Osteocyte (in vitro differentiated cells): Measurements from ENCODE around the gene NPLOC4. TPM values are rescaled to one million over a fixed set of nuclear protein-coding genes. Genes with fewer than 3 reads are reported as not detected.

ENCODE experiments used
- DNase-seq: peaks from one replicate; pipeline ENCODE4 v3.0.0; 2021; ENCODE audit warnings: mixed read lengths; ENCODE audit not compliant: unreplicated experiment; ENCODE audit errors: extremely low spot score
- H3K27ac Mint-ChIP-seq: one replicate; pipeline ENCODE4 v1.8.0; 2021; ENCODE audit warnings: mild to moderate bottlenecking, mixed read lengths; ENCODE audit not compliant: unreplicated experiment
- H3K27me3 Mint-ChIP-seq: one replicate; pipeline ENCODE4 v1.8.0; 2021; ENCODE audit warnings: mixed read lengths; ENCODE audit not compliant: unreplicated experiment
- H3K36me3 Mint-ChIP-seq: one replicate; pipeline ENCODE4 v1.8.0; 2021; ENCODE audit warnings: mixed read lengths; ENCODE audit not compliant: unreplicated experiment
- H3K4me1 Mint-ChIP-seq: one replicate; pipeline ENCODE4 v1.8.0; 2021; ENCODE audit warnings: mixed read lengths; ENCODE audit not compliant: unreplicated experiment
- H3K4me3 Mint-ChIP-seq: one replicate; pipeline ENCODE4 v1.8.0; 2021; ENCODE audit warnings: mild to moderate bottlenecking, moderate library complexity, mixed read lengths; ENCODE audit not compliant: unreplicated experiment
- H3K9me3 Mint-ChIP-seq: one replicate; pipeline ENCODE4 v1.8.0; 2021; ENCODE audit warnings: mixed read lengths; ENCODE audit not compliant: unreplicated experiment
- CTCF ChIP-seq: fragments of 200-600 bp; sonication (generic); IDR thresholded peaks from 2 replicates; pipeline ENCODE4 v1.5.0; 2021; ENCODE audit warnings: antibody characterized with exemption, mild to moderate bottlenecking, moderate library complexity
- total RNA-seq: library from RNA; stranded (reverse); gene quantifications from 2 replicates; pipeline ENCODE4 v1.2.1, GENCODE V29; 2021

The NPLOC4 gene
- total RNA-seq, 1 donor from 2014 or later, result 99.7 TPM

GRCh38 chr17:81553018-81553615 lies 83.8 kb downstream of the NPLOC4 start:
- TF ChIP-seq CTCF, result peak; percentile 27
- Mint-ChIP-seq H3K4me3 (peak overlapping the region; percentile 84), H3K27me3 (no peaks in the 10 kb centered on the region), H3K4me1 (peaks cover 53% of the 10 kb centered on the region), H3K27ac (peak overlapping the region; percentile 93), H3K9me3 (no peaks in the 10 kb centered on the region), H3K36me3 (peaks cover 18% of the 10 kb centered on the region)
- DNase-seq, result peak; percentile 85

- H3K27ac Mint-ChIP-seq, result peak within 1 kb of the TSS; percentile 93
- H3K4me1 Mint-ChIP-seq, result peaks cover 52% of the 10 kb centered on the region
- H3K27me3 Mint-ChIP-seq, result no peaks in the 10 kb centered on the region
- no peak for TF ChIP-seq CTCF
- peaks cover 18% of the 10 kb centered on the region for H3K36me3 Mint-ChIP-seq
- H3K9me3 Mint-ChIP-seq, result no peaks in the 10 kb centered on the region
- peak; percentile 94 for DNase-seq
- peak within 1 kb of the TSS; percentile 85 for H3K4me3 Mint-ChIP-seq
Observed at GRCh38 chr17:81552244-81553017, 84.5 kb downstream of the NPLOC4 start, which contains the start of gene FAAP100. Gene FAAP100 (minus strand): TSS chr17:81552353. CDS start chr17:81552330, 23 bp downstream.

GRCh38 chr17:81551458-81552243 lies 85.3 kb downstream of the NPLOC4 start:
- H3K4me3 Mint-ChIP-seq, result peak overlapping the region; percentile 85
- DNase-seq, result peak; percentile 87
- no peak for TF ChIP-seq CTCF
- H3K36me3 Mint-ChIP-seq, result peaks cover 14% of the 10 kb centered on the region
- peaks cover 49% of the 10 kb centered on the region for H3K4me1 Mint-ChIP-seq
- H3K27me3 Mint-ChIP-seq, result no peaks in the 10 kb centered on the region
- peak overlapping the region; percentile 65 for H3K27ac Mint-ChIP-seq
- H3K9me3 Mint-ChIP-seq, result no peaks in the 10 kb centered on the region

GRCh38 chr17:81550830-81551457 lies 86.0 kb downstream of the NPLOC4 start:
- peak overlapping the region; percentile 65 for H3K27ac Mint-ChIP-seq
- H3K27me3 Mint-ChIP-seq, result no peaks in the 10 kb centered on the region
- H3K9me3 Mint-ChIP-seq, result no peaks in the 10 kb centered on the region
- peak overlapping the region; percentile 85 for H3K4me3 Mint-ChIP-seq
- peaks cover 19% of the 10 kb centered on the region for H3K36me3 Mint-ChIP-seq
- H3K4me1 Mint-ChIP-seq, result peaks cover 43% of the 10 kb centered on the region
- DNase-seq, result no peak
- no peak for TF ChIP-seq CTCF
